ENCODE measurements around the gene MAPK13. TPM values are rescaled to one million over a fixed set of nuclear protein-coding genes. Genes with fewer than 3 reads are reported as not detected.
"Not testable (repeated sequence)": the region's sequence is repeated elsewhere in the genome, so short reads cannot be mapped to it uniquely, and the experiment has no call there.

The MAPK13 gene
- total RNA-seq, 1 donor, result 10.8 TPM

GRCh38 chr6:36128073-36128472 is 2.2 kb upstream of the MAPK13 start:
- no peak for DNase-seq (ENCODE audit: low read depth)
- TF ChIP-seq CTCF (IDR thresholded peaks at IDR 0.05; ENCODE audit: insufficient read depth, low read depth, low read length), result no peak
- H3K4me3 ChIP-seq (ENCODE audit: low read depth, low read length), result no peak overlapping the region

GRCh38 chr6:36128793-36129192 is 1.5 kb upstream of the MAPK13 start:
- no peak for DNase-seq (ENCODE audit: low read depth)
- no peak overlapping the region for H3K4me3 ChIP-seq (ENCODE audit: low read depth, low read length)
- no peak for TF ChIP-seq CTCF (IDR thresholded peaks at IDR 0.05; ENCODE audit: insufficient read depth, low read depth, low read length)

- not testable (repeated sequence) for DNase-seq (ENCODE audit: low read depth)
Measured at GRCh38 chr6:36129334-36129733, 979 bp upstream of the MAPK13 start.

GRCh38 chr6:36130667-36131510 is 576 bp downstream of the MAPK13 start:
- DNase-seq (ENCODE audit: low read depth), result peak; percentile 24
- peak overlapping the region; percentile 32 for H3K4me3 ChIP-seq (ENCODE audit: low read depth, low read length)
- no peak for TF ChIP-seq CTCF (IDR thresholded peaks at IDR 0.05; ENCODE audit: insufficient read depth, low read depth, low read length)

More at GRCh38 chr6:36129334-36129733, 979 bp upstream of the MAPK13 start:
- H3K4me3 ChIP-seq (ENCODE audit: low read depth, low read length), result not testable (repeated sequence)

- peak overlapping the region; percentile 18 for H3K4me3 ChIP-seq (ENCODE audit: low read depth, low read length)
- TF ChIP-seq CTCF (IDR thresholded peaks at IDR 0.05; ENCODE audit: insufficient read depth, low read depth, low read length), result no peak
- peak; percentile 92 for DNase-seq (ENCODE audit: low read depth)
Measured at GRCh38 chr6:36131511-36132245, 1.4 kb downstream of the MAPK13 start.

GRCh38 chr6:36132246-36132895 is 2.1 kb downstream of the MAPK13 start:
- DNase-seq (ENCODE audit: low read depth), result no peak
- H3K4me3 ChIP-seq (ENCODE audit: low read depth, low read length), result no peak overlapping the region
- TF ChIP-seq CTCF (IDR thresholded peaks at IDR 0.05; ENCODE audit: insufficient read depth, low read depth, low read length), result no peak

- no peak for DNase-seq (ENCODE audit: low read depth)
- no peak for TF ChIP-seq CTCF (IDR thresholded peaks at IDR 0.05; ENCODE audit: insufficient read depth, low read depth, low read length)
- no peak overlapping the region for H3K4me3 ChIP-seq (ENCODE audit: low read depth, low read length)
Measured at GRCh38 chr6:36133148-36133547, 2.8 kb downstream of the MAPK13 start.
